GM19467 (cell line): ENCODE results near the gene PKN3.
"Not testable (repeated sequence)": the region's sequence is repeated elsewhere in the genome, so short reads cannot be mapped to it uniquely, and the experiment has no call there.

Experiments
- ATAC-seq: cut with Tn5 transposase; IDR thresholded peaks from one replicate; pipeline ENCODE4 v1.9.1; 2021; ENCODE audit warnings: mild to moderate bottlenecking, moderate library complexity; ENCODE audit not compliant: unreplicated experiment

PKN3 gene

GRCh38 chr9:128690684-128691034 lies 11.6 kb upstream of the PKN3 start:
- ATAC-seq: no peak

- ATAC-seq: not testable (repeated sequence)
Observed at GRCh38 chr9:128693738-128694137, 8.6 kb upstream of the PKN3 start.

GRCh38 chr9:128694344-128694743 lies 8.0 kb upstream of the PKN3 start:
- no peak for ATAC-seq

- ATAC-seq: no peak
Observed at GRCh38 chr9:128696923-128697707, 5.2 kb upstream of the PKN3 start.

- ATAC-seq: not testable (repeated sequence)
Observed at GRCh38 chr9:128699096-128699795, 3.1 kb upstream of the PKN3 start.

- ATAC-seq: no peak
Observed at GRCh38 chr9:128701227-128701854, 962 bp upstream of the PKN3 start.

GRCh38 chr9:128702949-128703615 lies 779 bp downstream of the PKN3 start:
- no peak for ATAC-seq

GRCh38 chr9:128703616-128704355 lies 1.5 kb downstream of the PKN3 start:
- no peak for ATAC-seq

- ATAC-seq: no peak
Observed at GRCh38 chr9:128704356-128704670, 2.0 kb downstream of the PKN3 start.

- ATAC-seq: no peak
Observed at GRCh38 chr9:128705051-128705965, 3.0 kb downstream of the PKN3 start.

GRCh38 chr9:128706045-128706444 lies 3.7 kb downstream of the PKN3 start:
- ATAC-seq: no peak

- no peak for ATAC-seq
Observed at GRCh38 chr9:128706671-128707381, 4.5 kb downstream of the PKN3 start.

- no peak for ATAC-seq
Observed at GRCh38 chr9:128707446-128707845, 5.1 kb downstream of the PKN3 start.

- ATAC-seq: no peak
Observed at GRCh38 chr9:128712451-128713410, 10.4 kb downstream of the PKN3 start.

GRCh38 chr9:128713411-128713780 lies 11.1 kb downstream of the PKN3 start:
- ATAC-seq: no peak

GRCh38 chr9:128713941-128714573 lies 11.8 kb downstream of the PKN3 start:
- ATAC-seq: no peak

GRCh38 chr9:128714586-128715435 lies 12.5 kb downstream of the PKN3 start:
- no peak for ATAC-seq
